Mucosa of descending colon (tissue), 3 donors: ENCODE measurements around the gene FBXW11. TPM values are rescaled to one million over a fixed set of nuclear protein-coding genes. Genes with fewer than 3 reads are reported as not detected.
"Not testable (repeated sequence)": the region's sequence is repeated elsewhere in the genome, so short reads cannot be mapped to it uniquely, and the experiment has no call there.

Experiments
- ATAC-seq: fragments of 200-7000 bp; cut with Tn5 transposase; one replicate; pipeline ENCODE4 v1.9.1; 2020; ENCODE audit warnings: mild to moderate bottlenecking, moderate library complexity
- DNase-seq, 3 donors: peaks; one replicate each; pipeline ENCODE4 v3.0.0-alpha.2; 2020
- H3K36me3 ChIP-seq: fragments of 200-600 bp; one replicate; pipeline ENCODE4 v1.8.0; 2021; ENCODE audit warnings: low read depth, mild to moderate bottlenecking
- H3K4me1 ChIP-seq: fragments of 200-600 bp; one replicate; pipeline ENCODE4 v1.8.0; 2021; ENCODE audit warnings: low read depth, mild to moderate bottlenecking
- H3K4me3 ChIP-seq: fragments of 200-600 bp; one replicate; pipeline ENCODE4 v1.8.0; 2021; ENCODE audit warnings: mild to moderate bottlenecking
- H3K9me3 ChIP-seq: fragments of 200-600 bp; one replicate; pipeline ENCODE4 v1.8.0; 2021; ENCODE audit warnings: mild to moderate bottlenecking
- intact Hi-C, 2 donors: fragments of 100-400 bp; cut with DNase I in 1 of 2; cut with micrococcal nuclease in 1 of 2; formaldehyde crosslinking; loops; one replicate each; pipeline versions ENCODE4 v1.11.0 to v1.11.1; 2022; cut with DNase I, micrococcal nuclease
- total RNA-seq, 3 donors: library from RNA; stranded (reverse); fragmentation: NEBNext Ultra II Directional in 2 of 3; extraction: Animal tissue kit (Norgen Biotek cat#: 25700) in 2 of 3; gene quantifications; one replicate each; pipeline versions ENCODE4 v1.2.1 to v1.2.4, GENCODE V29; 2021 to 2023
- TF ChIP-seq, protein P1 (sequence below): fragments of 200-600 bp; IDR thresholded peaks from one replicate; pipeline ENCODE4 v1.8.0; 2022; ENCODE audit warnings: antibody characterized with exemption, mild to moderate bottlenecking
- donor health status: DM: no; HTN: no; CAD: no; lungs with moderate emphysema.
- donor health status: DM: no; HTN: no; CAD: no.
- donor health status: DM: no; HTN: yes; CAD: no.

Gene FBXW11
- total RNA-seq, 3 donors from 2014 or later, result 37.2 to 50.2 (median 39.5) TPM

GRCh38 chr5:171945066-171945465, 61.4 kb downstream of the FBXW11 start:
- DNase-seq (no peak), ATAC-seq (no peak)
- no peaks in the 10 kb centered on the region for H3K9me3 ChIP-seq
- TF ChIP-seq, protein P1, sequence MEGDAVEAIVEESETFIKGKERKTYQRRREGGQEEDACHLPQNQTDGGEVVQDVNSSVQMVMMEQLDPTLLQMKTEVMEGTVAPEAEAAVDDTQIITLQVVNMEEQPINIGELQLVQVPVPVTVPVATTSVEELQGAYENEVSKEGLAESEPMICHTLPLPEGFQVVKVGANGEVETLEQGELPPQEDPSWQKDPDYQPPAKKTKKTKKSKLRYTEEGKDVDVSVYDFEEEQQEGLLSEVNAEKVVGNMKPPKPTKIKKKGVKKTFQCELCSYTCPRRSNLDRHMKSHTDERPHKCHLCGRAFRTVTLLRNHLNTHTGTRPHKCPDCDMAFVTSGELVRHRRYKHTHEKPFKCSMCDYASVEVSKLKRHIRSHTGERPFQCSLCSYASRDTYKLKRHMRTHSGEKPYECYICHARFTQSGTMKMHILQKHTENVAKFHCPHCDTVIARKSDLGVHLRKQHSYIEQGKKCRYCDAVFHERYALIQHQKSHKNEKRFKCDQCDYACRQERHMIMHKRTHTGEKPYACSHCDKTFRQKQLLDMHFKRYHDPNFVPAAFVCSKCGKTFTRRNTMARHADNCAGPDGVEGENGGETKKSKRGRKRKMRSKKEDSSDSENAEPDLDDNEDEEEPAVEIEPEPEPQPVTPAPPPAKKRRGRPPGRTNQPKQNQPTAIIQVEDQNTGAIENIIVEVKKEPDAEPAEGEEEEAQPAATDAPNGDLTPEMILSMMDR, result no peak
- H3K36me3 ChIP-seq, result no peaks in the 10 kb centered on the region
- intact Hi-C loops, result no loop called here
- H3K4me1 ChIP-seq, result peaks cover 15% of the 10 kb centered on the region
- no peak overlapping the region for H3K4me3 ChIP-seq

DNA sequence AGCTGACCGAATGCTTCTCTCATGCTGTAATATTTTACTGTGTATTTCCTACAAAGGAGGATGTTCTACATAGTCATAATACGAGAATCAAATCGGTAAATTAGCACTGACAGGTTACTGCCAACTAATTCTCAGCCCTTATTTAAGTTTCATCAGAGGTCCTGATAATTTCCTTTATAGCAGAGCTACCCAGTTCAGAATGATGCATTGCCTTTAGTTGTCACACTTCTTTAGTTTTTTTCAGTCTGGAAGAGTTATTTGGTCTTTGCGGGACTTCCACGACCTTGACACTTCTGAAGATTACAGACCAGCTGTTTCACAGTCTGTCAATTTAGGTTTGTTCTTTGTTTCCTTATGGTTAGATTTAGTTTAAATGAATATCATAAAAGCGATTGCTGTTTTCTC, 64.3 kb downstream of the FBXW11 start:
- H3K9me3 ChIP-seq, DNase-seq, H3K4me3 ChIP-seq, H3K36me3 ChIP-seq, intact Hi-C loops: not testable (repeated sequence)
- peaks cover 15% of the 10 kb centered on the region for H3K4me1 ChIP-seq
- peak; percentile 48 for ATAC-seq

GRCh38 chr5:171941675-171942074, 64.8 kb downstream of the FBXW11 start:
- ATAC-seq, DNase-seq, H3K36me3 ChIP-seq, H3K9me3 ChIP-seq, H3K4me3 ChIP-seq, intact Hi-C loops: not testable (repeated sequence)
- peaks cover 15% of the 10 kb centered on the region for H3K4me1 ChIP-seq

DNA sequence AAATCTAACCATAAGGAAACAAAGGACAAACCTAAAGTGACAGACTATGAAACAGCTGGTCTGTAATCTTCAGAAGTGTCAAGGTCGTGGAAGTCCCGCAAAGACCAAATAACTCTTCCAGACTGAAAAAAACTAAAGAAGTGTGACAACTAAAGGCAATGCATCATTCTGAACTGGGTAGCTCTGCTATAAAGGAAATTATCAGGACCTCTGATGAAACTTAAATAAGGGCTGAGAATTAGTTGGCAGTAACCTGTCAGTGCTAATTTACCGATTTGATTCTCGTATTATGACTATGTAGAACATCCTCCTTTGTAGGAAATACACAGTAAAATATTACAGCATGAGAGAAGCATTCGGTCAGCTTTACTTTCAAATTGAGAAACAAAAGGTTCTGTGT, 65.2 kb downstream of the FBXW11 start:
- H3K4me3 ChIP-seq, ATAC-seq, H3K9me3 ChIP-seq, DNase-seq, intact Hi-C loops, H3K36me3 ChIP-seq: not testable (repeated sequence)
- peaks cover 15% of the 10 kb centered on the region for H3K4me1 ChIP-seq

DNA sequence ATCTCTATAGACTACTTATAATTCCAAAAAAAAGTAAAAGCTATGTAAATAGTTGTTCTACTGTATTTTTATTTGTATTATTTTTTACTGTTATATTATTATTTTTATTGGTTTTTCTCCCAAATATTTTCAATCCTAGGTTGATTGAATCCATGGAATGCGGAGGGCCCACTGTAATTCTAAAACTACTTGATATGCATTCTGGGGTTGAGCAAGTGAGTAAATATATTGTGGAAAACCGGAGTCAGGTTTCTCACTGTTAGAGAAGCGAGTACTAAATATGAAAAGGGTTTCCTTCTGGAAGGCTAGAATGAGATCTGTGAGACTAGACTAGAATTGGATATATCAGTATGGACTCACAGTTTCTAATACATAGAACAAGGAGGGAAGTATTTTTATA, 66.5 kb downstream of the FBXW11 start:
- DNase-seq (no peak), ATAC-seq (no peak)
- intact Hi-C loops, result no loop called here
- no peaks in the 10 kb centered on the region for H3K9me3 ChIP-seq
- peaks cover 6% of the 10 kb centered on the region for H3K4me1 ChIP-seq
- TF ChIP-seq, protein P1, result no peak
- H3K4me3 ChIP-seq, result no peak overlapping the region
- H3K36me3 ChIP-seq, result no peaks in the 10 kb centered on the region

GRCh38 chr5:171938358-171938757, 68.1 kb downstream of the FBXW11 start:
- DNase-seq (no peak), ATAC-seq (no peak)
- no peak overlapping the region for H3K4me3 ChIP-seq
- H3K9me3 ChIP-seq, result peaks cover 5% of the 10 kb centered on the region
- no peaks in the 10 kb centered on the region for H3K36me3 ChIP-seq
- intact Hi-C loops, result no loop called here
- H3K4me1 ChIP-seq, result peaks cover 6% of the 10 kb centered on the region
- TF ChIP-seq, protein P1, result no peak

DNA sequence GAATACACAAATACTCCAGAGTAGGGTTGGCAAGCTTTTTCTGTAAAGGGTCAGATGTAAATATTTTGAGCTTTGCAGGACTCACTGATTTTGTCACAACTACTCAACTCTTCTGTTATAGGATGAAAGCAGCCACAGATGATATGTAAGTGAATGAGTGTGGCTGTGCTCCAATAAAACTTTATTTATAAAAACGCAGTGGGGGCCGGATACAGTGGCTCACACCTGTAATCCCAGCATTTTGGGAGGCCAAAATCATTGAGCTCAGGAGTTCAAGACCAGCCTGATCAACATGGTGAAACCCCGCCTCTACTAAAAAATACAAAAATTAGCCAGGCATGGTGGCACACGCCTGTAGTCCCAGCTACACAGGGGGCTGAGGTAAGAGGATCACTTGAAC, 69.1 kb downstream of the FBXW11 start:
- Histone ChIP-seq H3K4me1 (peaks cover under 1% of the 10 kb centered on the region), H3K9me3 (peaks cover 5% of the 10 kb centered on the region), H3K4me3 (no peak overlapping the region), H3K36me3 (no peaks in the 10 kb centered on the region)
- intact Hi-C loops, result no loop called here
- DNase-seq, result no peak
- TF ChIP-seq, protein P1, result no peak
- ATAC-seq, result no peak
